ENCODE measurements around the gene IFI16.
A peak's percentile ranks its signal among the peaks of the same experiment; 100 is the strongest.
"Not testable (repeated sequence)": the region's sequence is repeated elsewhere in the genome, so short reads cannot be mapped to it uniquely, and the experiment has no call there.

Gene IFI16

DNA sequence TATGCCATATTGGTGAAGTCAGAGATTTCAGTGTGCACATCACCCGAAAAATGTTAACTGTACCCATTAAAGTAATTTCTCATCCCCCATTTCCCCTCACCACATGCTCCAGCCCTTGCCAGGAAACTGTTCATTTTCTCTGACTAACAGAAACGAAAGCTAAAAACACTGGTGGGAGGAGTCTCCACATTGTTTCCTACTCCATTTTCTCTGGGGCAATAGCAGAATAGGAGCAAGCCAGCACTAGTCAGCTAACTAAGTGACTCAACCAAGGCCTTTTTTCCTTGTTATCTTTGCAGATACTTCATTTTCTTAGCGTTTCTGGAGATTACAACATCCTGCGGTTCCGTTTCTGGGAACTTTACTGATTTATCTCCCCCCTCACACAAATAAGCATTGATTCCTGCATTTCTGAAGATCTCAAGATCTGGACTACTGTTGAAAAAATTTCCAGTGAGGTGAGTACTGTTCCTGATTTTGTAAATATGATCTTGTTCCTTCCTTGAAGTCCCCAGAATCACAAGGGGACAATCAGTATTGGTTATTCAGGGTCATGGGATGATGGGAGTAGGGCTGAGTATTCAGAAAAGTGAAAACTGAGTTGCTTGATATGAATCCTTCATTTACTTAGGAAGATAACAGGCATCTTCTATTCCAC lies at the start of gene IFI16:
TSS of gene IFI16 (plus strand) at position 204 of the 658 bp plus-strand sequence. CDS start 4,774 bp downstream, outside the sequence.
- peak; percentile 97 for DNase-seq

- DNase-seq = no peak
Observed at GRCh38 chr1:158961178-158961577, 48.5 kb upstream of the IFI16 start.

DNA sequence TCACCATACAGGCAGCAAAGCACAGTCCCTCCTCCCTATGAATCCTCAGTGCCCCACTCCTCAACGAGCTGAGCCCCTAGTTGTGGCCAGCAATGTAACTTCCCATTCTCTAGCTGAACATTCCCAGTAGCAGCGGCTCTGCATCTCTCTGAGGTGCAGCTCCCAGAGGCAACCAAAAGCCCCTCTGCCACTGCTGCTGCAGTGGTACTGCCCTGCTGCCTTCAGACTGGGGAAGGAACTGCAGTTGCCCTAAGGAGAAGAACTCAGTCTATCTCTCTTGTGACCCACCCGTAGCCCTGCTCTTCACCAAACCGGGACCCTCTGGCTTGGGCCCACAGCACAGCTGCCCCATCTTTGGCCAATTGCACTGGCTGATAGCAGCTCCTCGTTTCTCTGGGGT lies 46.7 kb upstream of the IFI16 start:
- no peak for DNase-seq

DNA sequence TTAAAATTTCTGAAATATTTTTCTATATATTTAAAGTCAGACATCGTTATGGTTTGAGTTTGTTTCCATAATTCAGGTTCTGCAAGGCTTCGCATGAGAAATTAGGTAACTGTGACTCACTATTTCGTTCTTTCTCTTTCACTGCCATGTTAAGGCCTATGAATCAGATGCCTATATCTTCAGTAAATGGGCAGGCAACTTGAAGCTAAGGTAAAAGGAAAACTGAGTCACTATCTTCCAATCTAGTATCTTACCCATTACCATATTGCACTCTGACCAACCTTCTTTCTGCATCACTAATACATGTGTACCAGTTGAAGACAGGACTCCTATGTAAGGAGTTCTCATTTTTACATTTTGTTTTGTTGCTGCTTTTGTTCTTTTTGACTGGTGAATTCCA lies 40.5 kb upstream of the IFI16 start:
- no peak for DNase-seq

DNA sequence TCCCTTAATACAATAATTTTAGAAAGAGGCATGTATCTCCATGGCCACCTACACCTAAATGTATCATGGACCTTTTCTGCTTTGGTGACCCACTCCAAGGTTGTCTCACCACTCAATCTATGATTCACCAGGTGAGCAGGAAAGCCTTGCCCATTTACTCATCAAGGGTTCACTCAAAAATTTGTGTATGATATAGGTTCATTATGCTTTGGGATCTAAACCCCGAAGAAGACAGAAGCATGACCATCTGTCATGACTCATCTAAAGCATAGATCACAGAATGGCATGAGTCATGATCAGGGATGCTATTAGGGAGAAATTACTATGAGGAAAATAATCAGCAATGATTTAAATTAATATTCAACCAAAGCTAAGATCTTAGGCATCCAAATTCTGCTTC lies 39.9 kb upstream of the IFI16 start:
- DNase-seq = no peak

DNA sequence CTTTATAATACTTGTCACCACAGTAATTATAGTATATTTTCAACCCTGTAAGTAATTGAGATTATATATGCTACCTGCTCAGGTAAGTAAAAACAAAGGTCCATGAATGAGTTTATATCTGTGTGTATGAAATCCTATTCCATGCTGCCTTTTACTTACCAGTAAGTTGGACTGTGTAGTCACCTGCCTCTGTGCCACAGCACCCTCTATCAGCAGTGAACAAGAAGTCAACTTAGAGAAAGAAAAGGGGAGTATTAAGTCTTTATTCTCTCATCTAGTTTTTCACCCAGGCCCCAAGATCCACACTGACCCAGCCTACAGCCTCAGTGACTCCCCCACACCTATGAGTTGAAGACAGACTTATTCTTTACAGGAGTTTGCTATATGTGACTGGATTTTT lies 36.9 kb upstream of the IFI16 start:
- DNase-seq = no peak

DNA sequence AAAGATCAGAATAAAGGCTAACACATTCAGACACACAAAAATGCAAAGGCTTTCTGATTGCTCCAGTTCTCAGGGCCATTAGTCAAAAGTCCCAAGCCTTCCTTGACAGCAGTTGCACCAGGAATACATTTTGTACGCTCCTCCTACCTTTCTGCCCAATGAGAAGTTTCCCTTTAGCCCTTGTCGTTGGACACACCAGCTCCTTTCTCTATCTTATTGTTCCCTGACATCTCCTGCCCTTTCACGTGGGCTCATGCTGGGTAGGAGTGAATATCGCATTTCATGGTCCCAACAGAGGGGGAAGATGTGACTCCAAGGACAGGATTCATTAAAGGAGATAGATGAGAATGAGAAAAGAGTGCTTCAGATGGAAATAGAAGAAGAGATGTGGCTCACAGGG lies 33.5 kb upstream of the IFI16 start:
- no peak for DNase-seq

DNA sequence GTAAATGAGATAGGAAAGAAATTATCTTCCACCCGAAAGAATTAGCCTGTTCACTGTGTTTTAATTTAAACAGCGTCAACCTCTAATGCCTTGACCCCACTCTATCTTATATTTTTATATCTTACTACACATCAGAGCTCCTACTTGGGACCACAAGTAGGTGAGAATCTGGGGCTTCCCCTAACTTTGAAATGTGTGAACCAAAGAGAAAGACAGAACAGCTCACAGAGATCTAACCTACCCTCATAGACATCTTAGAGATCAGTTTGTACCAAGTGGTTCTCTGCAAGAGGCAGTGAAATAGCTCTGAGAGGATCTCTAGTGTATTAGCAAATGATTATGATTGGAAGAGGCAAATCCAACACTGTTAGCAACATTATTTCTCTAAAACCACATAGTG lies 31.0 kb upstream of the IFI16 start:
- DNase-seq = no peak

DNA sequence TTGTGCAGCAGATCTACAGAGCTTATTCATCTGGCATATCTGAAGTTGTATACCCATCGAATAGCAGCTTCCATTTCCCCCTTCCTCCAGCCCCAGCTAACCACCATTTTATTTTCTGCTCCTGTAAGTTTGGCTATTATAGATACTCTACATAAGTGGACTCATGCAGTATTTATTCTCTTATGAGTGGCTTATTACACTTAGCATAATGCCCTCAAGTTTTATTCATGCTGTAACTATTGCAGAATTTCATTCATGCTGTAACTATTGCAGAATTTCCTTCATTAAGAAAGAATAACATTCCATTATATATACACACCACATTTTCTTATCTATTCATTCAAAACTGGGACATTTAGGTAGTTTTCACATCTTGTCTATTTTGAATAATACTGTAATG lies 30.5 kb upstream of the IFI16 start:
- DNase-seq = no peak

DNA sequence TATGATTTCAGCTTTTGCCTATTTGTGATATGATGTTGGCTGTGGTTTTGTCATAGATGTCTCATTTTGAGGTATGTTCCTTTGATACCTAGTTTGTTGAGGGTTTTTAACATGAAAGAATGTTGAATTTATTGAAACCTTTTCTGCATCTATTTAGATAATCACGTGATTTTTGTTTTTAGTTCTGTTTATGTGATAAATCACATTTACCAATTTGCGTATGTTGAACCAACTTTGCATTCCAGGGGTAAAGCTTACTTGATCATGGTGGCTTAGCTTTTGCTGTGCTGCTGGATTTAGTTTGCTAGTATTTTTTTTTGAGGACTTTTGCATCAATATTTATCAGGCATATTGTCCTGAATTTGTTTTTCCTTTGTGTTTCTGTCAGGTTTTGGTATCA lies 26.5 kb upstream of the IFI16 start:
- no peak for DNase-seq

GRCh38 chr1:158984386-158984785 lies 25.3 kb upstream of the IFI16 start:
- DNase-seq = no peak

GRCh38 chr1:158989424-158989823 lies 20.3 kb upstream of the IFI16 start:
- no peak for DNase-seq

- no peak for DNase-seq
Observed at GRCh38 chr1:158992787-158993312, 16.9 kb upstream of the IFI16 start.

DNA sequence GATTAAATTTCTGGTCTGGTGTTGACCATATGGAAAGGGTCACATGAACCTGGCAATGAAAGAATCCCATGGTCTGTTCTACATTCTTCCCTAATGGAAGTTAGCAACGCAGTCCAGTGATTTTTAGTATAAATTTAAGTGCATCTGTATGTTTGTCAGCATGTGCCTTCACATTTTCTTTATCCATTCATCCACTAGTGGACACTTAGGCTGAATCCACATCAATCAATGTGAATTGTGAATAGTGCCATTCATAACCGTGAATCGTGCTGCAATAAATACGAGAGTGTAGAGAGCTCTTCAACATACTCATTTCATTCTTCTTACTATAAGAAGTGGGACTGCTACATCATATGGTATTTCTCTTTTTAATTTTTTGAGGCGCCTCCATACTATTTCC lies 12.7 kb upstream of the IFI16 start:
- DNase-seq = no peak

- no peak for DNase-seq
Observed at GRCh38 chr1:158998037-158998780, 11.5 kb upstream of the IFI16 start.

- DNase-seq = peak; percentile 60
Observed at GRCh38 chr1:158998781-158999161, 10.9 kb upstream of the IFI16 start.

GRCh38 chr1:158999316-159000069 lies 10.2 kb upstream of the IFI16 start:
- DNase-seq = peak; percentile 98

DNA sequence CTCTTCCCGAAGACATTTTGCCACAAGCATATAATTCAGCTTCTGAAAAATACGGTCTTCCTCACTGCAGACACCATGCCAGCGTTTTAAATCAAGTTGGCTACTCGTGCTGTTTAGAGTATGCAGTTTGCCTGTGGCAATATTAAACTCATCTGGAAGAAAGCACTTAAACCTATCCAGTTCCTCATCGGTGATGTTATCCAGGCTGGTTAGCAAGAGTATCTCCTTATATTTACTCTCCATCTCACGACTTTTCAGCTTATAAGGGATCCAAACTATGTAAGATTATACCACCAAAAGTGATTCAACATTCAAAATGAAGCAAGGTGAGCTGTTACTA lies 9.7 kb upstream of the IFI16 start:
- no peak for DNase-seq

DNA sequence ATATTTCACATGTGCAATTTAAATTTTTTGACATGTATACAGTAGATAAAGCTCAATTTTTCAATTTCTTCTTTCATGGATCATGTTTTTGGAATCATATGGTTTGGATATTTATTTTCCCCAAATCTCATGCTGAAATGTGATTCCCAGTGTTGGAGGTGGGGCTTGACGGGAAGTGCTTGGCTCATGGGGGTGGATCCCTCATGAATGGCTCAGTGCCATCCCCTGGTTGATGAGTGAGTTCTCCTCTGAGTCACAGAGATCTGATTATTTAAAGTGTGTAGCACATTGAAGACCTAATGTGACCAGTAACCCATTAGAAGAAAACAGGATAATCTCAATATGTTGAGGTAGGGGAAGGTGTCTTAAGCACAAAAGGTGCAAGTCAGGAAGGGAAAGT lies 9.1 kb upstream of the IFI16 start:
- DNase-seq = peak; percentile 95

DNA sequence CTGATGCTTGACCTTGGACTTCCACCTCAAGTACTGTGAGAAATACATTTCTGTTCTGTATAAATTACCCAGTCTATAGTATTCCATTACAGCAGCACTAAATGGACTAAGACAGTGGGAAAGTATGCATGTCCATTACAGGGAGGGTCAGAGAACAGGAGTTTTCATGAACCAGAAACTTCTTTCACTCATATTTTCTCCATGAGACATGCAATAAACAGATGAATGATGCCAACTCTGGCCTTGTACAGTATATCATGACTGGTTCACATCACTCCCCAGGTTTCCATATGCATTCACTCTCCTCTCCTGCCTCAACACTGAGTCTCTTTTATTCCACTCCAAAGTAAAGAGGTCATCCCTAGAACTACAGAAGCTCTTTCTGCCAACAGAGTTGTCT lies 4.5 kb upstream of the IFI16 start:
- DNase-seq = peak; percentile 32

- DNase-seq = peak; percentile 14
Observed at GRCh38 chr1:159005676-159006075, 4.0 kb upstream of the IFI16 start.

DNA sequence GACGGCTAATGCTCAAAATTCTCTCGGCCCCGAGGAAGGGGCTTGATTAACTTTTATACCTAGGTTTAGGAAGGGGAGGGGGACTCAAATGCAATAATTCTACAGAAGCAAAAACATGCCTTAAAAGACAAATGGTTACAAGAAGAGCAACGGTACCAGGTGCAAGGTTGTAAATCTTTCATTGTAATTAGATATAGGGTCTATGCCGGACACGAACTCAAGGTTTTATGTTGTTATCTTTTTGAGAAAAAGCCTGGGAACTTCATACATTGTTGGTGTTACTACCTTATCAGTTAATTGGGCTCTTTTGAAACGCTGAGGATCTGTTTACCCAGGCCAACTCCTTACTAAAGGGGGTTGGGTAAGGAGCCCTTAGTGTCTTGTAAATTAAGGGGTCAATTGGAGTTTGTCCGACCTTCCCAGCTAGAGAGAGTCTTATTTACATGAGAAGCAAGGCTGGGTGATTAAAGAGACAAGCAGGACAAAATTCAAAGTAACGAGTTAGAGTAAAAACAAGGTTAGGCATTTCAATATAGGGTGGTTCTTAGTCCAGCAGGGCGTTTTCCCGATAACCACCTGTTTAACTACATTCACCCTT lies 3.4 kb upstream of the IFI16 start:
- not testable (repeated sequence) for DNase-seq

- DNase-seq = no peak
Observed at GRCh38 chr1:159007726-159008125, 2.0 kb upstream of the IFI16 start.

All from fibroblast of upper back skin (primary cell).